GM21529 (cell line): ENCODE measurements around the gene SIGLEC11.
"Not testable (repeated sequence)": the region's sequence is repeated elsewhere in the genome, so short reads cannot be mapped to it uniquely, and the experiment has no call there.

ENCODE experiments used
- ATAC-seq: cut with Tn5 transposase; IDR thresholded peaks from one replicate; pipeline ENCODE4 v1.9.1; 2021; ENCODE audit not compliant: unreplicated experiment

The SIGLEC11 gene

DNA sequence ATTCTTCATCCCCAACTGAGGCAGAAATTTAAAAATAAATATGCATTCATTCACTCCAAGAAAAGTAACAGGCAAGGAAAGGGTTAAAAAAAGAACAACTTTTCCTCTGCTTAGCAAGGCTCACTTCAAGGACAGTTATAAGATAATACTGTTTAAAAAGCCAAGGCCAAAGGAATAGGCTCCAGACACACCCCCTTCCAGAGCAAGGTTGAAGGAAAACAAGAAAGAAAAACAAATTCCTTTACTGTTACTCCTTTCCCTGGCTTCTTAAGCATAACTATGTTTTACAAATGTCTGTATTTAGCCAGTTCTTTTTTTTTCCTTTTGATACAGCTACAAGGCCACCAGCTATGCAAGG, 8.5 kb downstream of the SIGLEC11 start:
- no peak for ATAC-seq

GRCh38 chr19:49951806-49952478, 9.0 kb downstream of the SIGLEC11 start:
- no peak for ATAC-seq

GRCh38 chr19:49950956-49951526, 9.9 kb downstream of the SIGLEC11 start:
- no peak for ATAC-seq

GRCh38 chr19:49950590-49950948, 10.4 kb downstream of the SIGLEC11 start:
- no peak for ATAC-seq

- no peak for ATAC-seq
Observed at GRCh38 chr19:49949742-49950589, 11.0 kb downstream of the SIGLEC11 start.

GRCh38 chr19:49946415-49946814, 14.6 kb downstream of the SIGLEC11 start:
- ATAC-seq, result no peak

- not testable (repeated sequence) for ATAC-seq
Observed at GRCh38 chr19:49944567-49944966, 16.4 kb downstream of the SIGLEC11 start.

GRCh38 chr19:49940482-49940791, 20.5 kb downstream of the SIGLEC11 start:
- ATAC-seq, result no peak

DNA sequence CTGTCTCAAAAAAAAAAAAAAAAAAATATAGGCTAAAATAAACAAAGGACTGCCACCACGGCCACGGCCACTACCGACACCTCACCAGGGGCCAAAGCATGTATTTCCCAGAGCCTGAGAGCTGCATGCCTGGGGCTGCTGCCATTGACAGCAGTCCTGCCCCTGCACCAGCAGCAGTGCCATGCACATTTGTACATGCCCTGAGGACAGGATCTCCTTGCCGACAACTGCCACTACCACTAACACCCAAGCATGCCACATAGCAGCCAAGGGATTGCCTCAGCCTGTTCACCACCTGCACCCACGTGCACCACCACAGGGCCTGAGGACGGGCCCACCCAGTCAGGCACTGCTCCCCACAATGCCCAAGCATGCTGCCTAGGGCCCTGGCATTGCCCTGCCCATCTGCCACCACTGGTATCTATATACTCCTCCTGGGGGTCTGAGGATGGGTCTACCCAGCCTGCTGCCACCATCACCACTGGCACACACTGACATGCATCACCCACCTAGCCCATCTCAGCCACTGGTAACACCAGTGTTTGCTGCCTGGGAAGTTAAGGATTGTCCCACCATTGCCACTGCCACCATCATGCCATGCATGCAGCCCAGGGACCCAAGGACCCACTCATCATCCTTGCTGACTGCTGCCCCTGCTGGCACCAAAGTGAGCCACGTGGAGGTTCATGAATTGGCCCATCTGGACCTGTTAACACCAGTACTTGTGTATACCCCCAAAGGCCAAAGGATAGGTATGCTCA, 21.1 kb downstream of the SIGLEC11 start:
- ATAC-seq, result no peak

DNA sequence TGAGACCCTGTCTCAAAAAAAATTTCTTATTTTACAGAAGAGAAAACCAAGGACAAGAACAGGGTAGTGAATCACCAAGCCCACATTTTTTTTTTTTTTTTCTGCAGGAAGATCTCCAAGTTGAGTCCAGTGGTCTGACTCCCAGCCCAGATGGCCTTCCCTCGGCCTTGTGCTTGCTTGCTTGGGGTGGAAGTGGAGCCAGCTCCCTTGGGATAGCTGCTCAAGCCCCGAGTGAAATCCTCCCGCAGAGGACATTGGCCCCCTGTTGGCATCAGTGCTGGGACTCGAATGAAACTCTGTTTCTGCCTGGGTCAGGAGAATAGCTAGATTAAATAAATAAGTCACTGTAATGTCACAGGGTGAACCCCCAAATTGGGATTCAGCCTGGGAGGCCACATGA, 22.3 kb downstream of the SIGLEC11 start:
- no peak for ATAC-seq

DNA sequence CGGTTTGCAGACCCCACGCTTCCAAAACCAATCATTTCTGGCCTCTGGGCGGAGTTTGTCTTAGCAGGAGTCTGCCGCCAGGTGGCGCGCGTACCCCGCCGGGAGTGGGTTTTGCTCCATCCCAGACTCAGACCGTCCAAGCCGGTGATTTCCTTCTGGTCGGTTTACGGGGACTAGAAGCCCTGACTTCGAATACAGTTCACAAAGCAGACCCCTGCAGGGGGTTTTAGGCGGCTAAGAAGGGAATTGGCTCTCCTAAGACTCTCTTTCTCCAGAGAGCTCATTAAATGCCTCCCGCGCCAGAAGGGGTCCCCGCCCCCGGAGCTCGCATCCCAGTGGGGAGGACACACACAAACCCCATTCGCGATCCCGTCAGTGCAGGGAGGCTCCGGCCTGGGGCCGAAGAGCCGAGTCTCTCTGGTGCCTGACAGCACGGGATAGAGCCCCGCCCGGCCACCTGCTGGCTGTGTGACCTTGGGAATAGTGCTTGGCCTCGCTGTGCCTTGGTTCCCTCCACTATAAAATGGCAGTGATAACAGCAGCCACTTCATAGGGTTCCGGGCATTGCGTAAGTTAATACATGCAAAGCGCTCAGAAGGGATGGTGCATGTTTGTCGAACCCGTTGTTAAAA, 23.1 kb downstream of the SIGLEC11 start:
- no peak for ATAC-seq

DNA sequence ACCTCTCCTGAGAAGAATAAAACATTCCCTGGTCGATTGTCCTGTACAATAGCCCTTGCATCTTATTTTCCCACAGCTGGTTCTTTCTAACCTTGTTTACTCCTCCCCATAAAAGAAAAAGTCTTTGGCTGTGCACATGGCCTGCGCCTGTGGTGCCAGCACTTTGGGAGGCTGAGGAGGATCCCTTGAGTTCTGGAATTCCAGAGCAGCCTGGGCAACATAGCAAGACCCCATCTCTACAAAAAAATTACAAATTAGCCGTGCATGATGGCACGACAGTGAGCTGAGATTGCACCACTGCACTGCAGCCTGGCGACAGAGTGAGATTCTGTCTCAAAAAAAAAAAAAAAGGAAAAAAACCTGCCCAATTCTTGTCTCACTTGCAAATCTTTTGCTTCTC, 24.4 kb downstream of the SIGLEC11 start:
- no peak for ATAC-seq

DNA sequence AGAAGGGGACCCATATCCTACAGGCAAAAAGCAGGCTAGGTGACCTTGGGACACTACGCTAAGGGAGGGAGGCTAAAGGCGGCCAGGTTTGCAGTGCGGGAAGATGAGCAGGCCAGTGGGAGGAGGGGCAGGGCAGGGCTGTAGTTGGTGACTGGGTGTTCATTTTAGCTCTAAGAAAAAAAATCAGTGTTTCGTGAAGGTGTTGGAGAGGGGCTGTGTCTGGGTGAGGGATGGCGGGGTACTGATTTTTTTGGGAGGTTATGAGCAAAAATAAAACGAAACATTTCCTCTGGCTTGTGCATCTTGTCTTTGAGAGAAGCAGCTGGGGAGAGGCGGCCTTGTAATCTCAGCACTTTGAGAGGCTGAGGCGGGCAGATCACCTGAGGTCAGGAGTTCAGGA, 27.3 kb downstream of the SIGLEC11 start:
- no peak for ATAC-seq

DNA sequence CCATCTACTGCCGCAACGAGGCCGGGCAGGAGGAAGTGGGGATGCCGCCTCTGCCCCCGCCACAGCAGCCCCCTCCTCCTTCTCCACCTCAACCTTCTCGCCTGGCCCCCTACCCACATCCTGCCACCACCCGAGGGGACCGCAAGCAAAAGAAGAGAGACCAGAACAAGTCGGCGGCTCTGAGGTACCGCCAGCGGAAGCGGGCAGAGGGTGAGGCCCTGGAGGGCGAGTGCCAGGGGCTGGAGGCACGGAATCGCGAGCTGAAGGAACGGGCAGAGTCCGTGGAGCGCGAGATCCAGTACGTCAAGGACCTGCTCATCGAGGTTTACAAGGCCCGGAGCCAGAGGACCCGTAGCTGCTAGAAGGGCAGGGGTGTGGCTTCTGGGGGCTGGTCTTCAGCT, 28.2 kb downstream of the SIGLEC11 start:
- no peak for ATAC-seq

- no peak for ATAC-seq
Observed at GRCh38 chr19:49932041-49932451, 28.9 kb downstream of the SIGLEC11 start.

- no peak for ATAC-seq
Observed at GRCh38 chr19:49931293-49932040, 29.5 kb downstream of the SIGLEC11 start.

DNA sequence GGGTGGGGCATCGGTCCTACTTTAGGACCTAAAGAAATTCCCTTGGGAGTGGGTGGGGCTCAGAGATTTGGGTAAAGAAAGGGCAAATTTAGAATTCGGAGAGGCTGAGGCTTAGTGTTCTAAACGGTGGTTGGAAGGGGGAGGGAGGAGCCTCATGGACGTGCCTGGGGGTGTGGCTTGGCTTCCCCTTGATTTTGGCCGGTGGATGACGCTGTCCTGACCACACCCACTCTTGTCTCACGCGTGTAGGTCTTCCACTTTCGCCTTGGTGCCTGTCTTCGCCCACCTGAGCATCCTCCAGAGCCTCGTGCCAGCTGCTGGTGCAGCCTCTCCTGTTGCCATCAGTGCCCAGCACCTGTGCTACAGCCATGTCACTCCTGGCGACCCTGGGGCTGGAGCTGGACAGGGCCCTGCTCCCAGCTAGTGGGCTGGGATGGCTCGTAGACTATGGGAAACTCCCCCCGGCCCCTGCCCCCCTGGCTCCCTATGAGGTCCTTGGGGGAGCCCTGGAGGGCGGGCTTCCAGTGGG, 30.4 kb downstream of the SIGLEC11 start:
- ATAC-seq, result no peak

DNA sequence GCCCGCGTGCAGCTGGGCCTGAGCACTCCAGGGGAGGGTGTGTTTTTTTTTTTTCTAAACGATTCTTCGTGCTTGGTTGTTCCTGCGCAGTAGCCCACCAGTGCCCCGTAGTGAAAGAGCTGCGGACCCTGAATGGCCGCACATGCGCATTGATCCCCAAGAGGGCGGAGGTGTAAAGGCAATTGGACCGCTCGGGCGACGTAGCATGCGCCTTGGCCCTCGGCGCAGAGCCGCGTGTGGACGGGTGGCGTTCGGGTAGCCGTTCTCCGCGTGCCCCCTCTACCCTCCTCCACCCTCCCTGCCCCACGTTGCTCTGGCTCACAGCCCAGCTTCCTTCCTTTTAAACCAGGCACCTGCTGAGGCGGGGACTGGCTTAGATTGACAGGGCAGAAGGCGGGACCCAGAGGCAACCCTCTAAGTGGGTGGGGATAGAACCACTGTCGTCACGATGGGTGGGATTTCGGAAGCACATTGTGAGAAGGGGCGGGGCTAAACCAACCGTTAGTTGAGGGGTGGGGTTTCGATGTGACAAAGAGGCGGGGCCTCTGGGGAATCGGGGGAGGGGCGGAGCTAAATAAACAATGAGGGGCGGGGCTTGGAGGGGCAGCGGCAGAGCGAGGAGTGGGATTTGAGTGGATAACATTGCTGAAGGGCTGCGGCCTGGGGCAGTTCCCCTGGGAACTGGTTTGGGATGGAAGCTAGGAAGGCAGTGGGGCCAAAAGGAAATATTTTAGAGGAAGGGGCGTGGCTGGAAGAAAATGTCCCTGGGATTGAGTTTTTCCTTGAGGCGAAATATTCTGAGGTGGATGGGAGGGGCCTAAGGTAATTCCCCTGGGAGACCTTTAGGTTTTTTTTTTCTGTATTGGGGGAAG, 31.1 kb downstream of the SIGLEC11 start:
- ATAC-seq, result peak; percentile 67

DNA sequence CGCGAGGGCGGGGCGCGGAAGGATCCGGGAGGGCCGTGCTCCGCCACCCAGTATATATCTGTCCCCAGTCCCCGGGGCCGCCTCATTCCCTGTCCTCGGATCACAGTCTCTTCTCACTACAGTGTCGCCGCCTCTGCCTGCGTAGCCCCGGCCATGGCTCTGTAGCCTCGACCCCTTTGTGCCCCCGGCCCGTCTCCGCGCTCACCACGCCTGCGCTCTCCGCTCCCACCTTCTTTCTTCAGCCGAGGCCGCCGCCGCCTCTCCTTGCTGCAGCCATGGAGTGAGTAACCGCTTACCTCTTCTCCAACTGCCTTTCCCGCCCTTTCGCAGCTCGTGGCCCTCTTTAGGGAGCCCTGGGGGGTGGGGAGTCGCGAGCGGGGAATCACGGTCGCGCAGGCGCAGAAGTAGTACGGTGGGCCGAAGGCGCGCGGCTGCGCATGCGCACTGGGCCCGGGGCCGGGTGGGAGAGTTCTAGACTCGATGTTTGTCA, 31.8 kb downstream of the SIGLEC11 start, which contains the start of the genes ATF5 and NUP62:
ATF5 (plus strand) TSS at position 85 of the 490 bp plus-strand sequence. CDS start 1,646 bp downstream, outside the sequence.
NUP62 (minus strand) TSS at position 384 of the 490 bp plus-strand sequence. CDS start 19,697 bp downstream, outside the sequence.
- peak; percentile 36 for ATAC-seq
